DND-41 (cell line): ENCODE data around the gene P3H1.

Source experiments
- ATAC-seq: fragments of 200-7000 bp; cut with Tn5 transposase; 3 replicates; pipeline ENCODE4 v1.9.1; 2021; ENCODE audit warnings: low read depth; ENCODE audit not compliant: insufficient read depth
- DNase-seq: peaks from one replicate; pipeline ENCODE4 v3.0.0-alpha.2; 2020
- H2AFZ ChIP-seq: 2 replicates; pipeline ENCODE4 v1.6.0; 2012; ENCODE audit warnings: low read depth, low read length
- H3K27ac ChIP-seq: 2 replicates; pipeline ENCODE4 v1.5.1; 2012; ENCODE audit warnings: low read length, inconsistent platforms
- H3K27me3 ChIP-seq: fragments of 200-600 bp; sonication (generic); 2 replicates; pipeline ENCODE4 v1.6.0; 2012; ENCODE audit warnings: low read length, mild to moderate bottlenecking, inconsistent platforms; ENCODE audit not compliant: insufficient read depth, poor library complexity
- H3K36me3 ChIP-seq: 2 replicates; pipeline ENCODE4 v1.5.1; 2012; ENCODE audit warnings: low read length, inconsistent platforms; ENCODE audit not compliant: insufficient read depth
- H3K4me1 ChIP-seq: 2 replicates; pipeline ENCODE4 v1.5.1; 2012; ENCODE audit warnings: mild to moderate bottlenecking, low read length; ENCODE audit not compliant: insufficient read depth
- H3K4me2 ChIP-seq: 2 replicates; pipeline ENCODE4 v1.6.0; 2012; ENCODE audit warnings: mild to moderate bottlenecking, moderate library complexity, low read length, inconsistent platforms; ENCODE audit not compliant: insufficient read depth
- H3K4me3 ChIP-seq, 2 experiments: fragments of 200-600 bp in 1 of 2; shearing (Covaris generic) in 1 of 2; 2 replicates each; pipeline ENCODE4 v1.5.1; 2012 to 2016; ENCODE audit warnings: inconsistent platforms in 2 of 2, low read length in 2 of 2, mild to moderate bottlenecking in 2 of 2, low read depth in 1 of 2, moderate library complexity in 1 of 2
- H3K79me2 ChIP-seq: 2 replicates; pipeline ENCODE4 v1.6.0; 2012; ENCODE audit warnings: low read length, inconsistent platforms; ENCODE audit not compliant: insufficient read depth
- H3K9ac ChIP-seq: 2 replicates; pipeline ENCODE4 v1.6.0; 2012; ENCODE audit warnings: low read depth, mild to moderate bottlenecking, inconsistent platforms, low read length, moderate library complexity
- H3K9me3 ChIP-seq: 2 replicates; pipeline ENCODE4 v1.5.1; 2012; ENCODE audit warnings: low read length, moderate library complexity, mild to moderate bottlenecking, inconsistent platforms; ENCODE audit not compliant: insufficient read depth, severe bottlenecking
- H4K20me1 ChIP-seq: 2 replicates; pipeline ENCODE4 v1.6.0; 2012; ENCODE audit warnings: low read length; ENCODE audit not compliant: insufficient read depth
- EZH2 ChIP-seq: IDR thresholded peaks from 3 replicates; pipeline ENCODE4 v1.6.1; 2012; ENCODE audit warnings: borderline replicate concordance, low read depth, mild to moderate bottlenecking, moderate library complexity, low read length, inconsistent platforms; ENCODE audit not compliant: severe bottlenecking
- TF ChIP-seq, protein P1 (sequence below): IDR thresholded peaks from 2 replicates; pipeline ENCODE4 v1.5.1; 2012; ENCODE audit warnings: borderline replicate concordance, low read length, moderate library complexity, mild to moderate bottlenecking; ENCODE audit not compliant: poor library complexity, severe bottlenecking; ENCODE audit errors: extremely low read depth

Gene P3H1

GRCh38 chr1:42732126-42732680, 34.6 kb downstream of the P3H1 start:
- ATAC-seq, result no peak

GRCh38 chr1:42731585-42731984, 35.2 kb downstream of the P3H1 start:
- Histone ChIP-seq H3K27ac (no peak overlapping the region), H2AFZ (no peak overlapping the region), H4K20me1 (no peaks in the 10 kb centered on the region), H3K36me3 (no peaks in the 10 kb centered on the region), H3K4me2 (no peak overlapping the region), H3K4me1 (no peaks in the 10 kb centered on the region), H3K9ac (no peak overlapping the region), H3K79me2 (no peaks in the 10 kb centered on the region), H3K9me3 (no peaks in the 10 kb centered on the region), H3K27me3 (no peaks in the 10 kb centered on the region), H3K4me3 (no peak overlapping the region)
- ATAC-seq (no peak), DNase-seq (no peak)
- TF ChIP-seq, protein P1, sequence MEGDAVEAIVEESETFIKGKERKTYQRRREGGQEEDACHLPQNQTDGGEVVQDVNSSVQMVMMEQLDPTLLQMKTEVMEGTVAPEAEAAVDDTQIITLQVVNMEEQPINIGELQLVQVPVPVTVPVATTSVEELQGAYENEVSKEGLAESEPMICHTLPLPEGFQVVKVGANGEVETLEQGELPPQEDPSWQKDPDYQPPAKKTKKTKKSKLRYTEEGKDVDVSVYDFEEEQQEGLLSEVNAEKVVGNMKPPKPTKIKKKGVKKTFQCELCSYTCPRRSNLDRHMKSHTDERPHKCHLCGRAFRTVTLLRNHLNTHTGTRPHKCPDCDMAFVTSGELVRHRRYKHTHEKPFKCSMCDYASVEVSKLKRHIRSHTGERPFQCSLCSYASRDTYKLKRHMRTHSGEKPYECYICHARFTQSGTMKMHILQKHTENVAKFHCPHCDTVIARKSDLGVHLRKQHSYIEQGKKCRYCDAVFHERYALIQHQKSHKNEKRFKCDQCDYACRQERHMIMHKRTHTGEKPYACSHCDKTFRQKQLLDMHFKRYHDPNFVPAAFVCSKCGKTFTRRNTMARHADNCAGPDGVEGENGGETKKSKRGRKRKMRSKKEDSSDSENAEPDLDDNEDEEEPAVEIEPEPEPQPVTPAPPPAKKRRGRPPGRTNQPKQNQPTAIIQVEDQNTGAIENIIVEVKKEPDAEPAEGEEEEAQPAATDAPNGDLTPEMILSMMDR, result no peak
- no peak for TF ChIP-seq EZH2

More at GRCh38 chr1:42732126-42732680, 34.6 kb downstream of the P3H1 start:
- Histone ChIP-seq H3K27me3 (no peaks in the 10 kb centered on the region), H3K4me3 (no peak overlapping the region), H3K9ac (no peak overlapping the region), H3K4me2 (no peak overlapping the region), H3K36me3 (no peaks in the 10 kb centered on the region), H2AFZ (no peak overlapping the region), H3K9me3 (no peaks in the 10 kb centered on the region), H4K20me1 (no peaks in the 10 kb centered on the region), H3K27ac (no peak overlapping the region), H3K79me2 (no peaks in the 10 kb centered on the region), H3K4me1 (no peaks in the 10 kb centered on the region)
- DNase-seq, result no peak
- no peak for TF ChIP-seq EZH2
- TF ChIP-seq, protein P1, result no peak

- H4K20me1 ChIP-seq, result no peaks in the 10 kb centered on the region
- no peaks in the 10 kb centered on the region for H3K79me2 ChIP-seq
- no peaks in the 10 kb centered on the region for H3K4me1 ChIP-seq
- no peak for ATAC-seq
- no peak overlapping the region for H3K9ac ChIP-seq
- no peak overlapping the region for H3K4me2 ChIP-seq
- H3K27ac ChIP-seq, result no peak overlapping the region
- no peaks in the 10 kb centered on the region for H3K9me3 ChIP-seq
- no peaks in the 10 kb centered on the region for H3K36me3 ChIP-seq
- H3K4me3 ChIP-seq, result no peak overlapping the region
- TF ChIP-seq EZH2, result no peak
- TF ChIP-seq, protein P1, result peak; percentile 33
- DNase-seq, result no peak
- H2AFZ ChIP-seq, result no peak overlapping the region
- no peaks in the 10 kb centered on the region for H3K27me3 ChIP-seq
These were observed 35.8 kb downstream of the P3H1 start for GRCh38 chr1:42730988-42731387.
